NCI-H146 treated with DMSO at 0.1 percent for 48 hours (cell line): ENCODE data around the gene SLC25A1.
"Not testable (repeated sequence)": the region's sequence is repeated elsewhere in the genome, so short reads cannot be mapped to it uniquely, and the experiment has no call there.

ENCODE experiments used
- DNase-seq: peaks from one replicate; lab custom pipeline; 2025; ENCODE audit not compliant: unreplicated experiment; lab: John Stamatoyannopoulos, UW

Gene SLC25A1

GRCh38 chr22:19206287-19206686 lies 27.8 kb upstream of the SLC25A1 start:
- DNase-seq, result no peak

DNA sequence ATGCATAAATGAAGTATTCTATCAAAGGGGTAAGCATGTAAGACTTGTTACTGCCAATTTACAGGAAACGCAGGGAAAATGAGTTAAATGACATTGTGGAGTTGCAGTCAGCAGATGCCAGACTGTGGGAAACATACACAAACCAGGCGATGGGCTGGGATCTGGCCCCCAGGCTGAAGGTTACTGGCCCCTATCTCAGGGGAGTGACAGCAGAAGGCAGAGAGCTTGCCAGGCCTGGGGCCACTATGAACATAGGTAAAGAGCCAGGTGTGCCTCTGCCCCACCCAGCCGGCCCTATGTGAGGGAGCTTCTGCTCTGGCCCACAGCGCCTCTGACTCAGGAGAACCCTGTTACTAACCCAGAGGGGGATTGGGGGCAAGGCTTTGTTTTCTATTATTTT lies 26.1 kb upstream of the SLC25A1 start:
- DNase-seq, result no peak

- no peak for DNase-seq
Observed at GRCh38 chr22:19203834-19204233, 25.3 kb upstream of the SLC25A1 start.

- not testable (repeated sequence) for DNase-seq
Observed at GRCh38 chr22:19202799-19203186, 24.3 kb upstream of the SLC25A1 start.

DNA sequence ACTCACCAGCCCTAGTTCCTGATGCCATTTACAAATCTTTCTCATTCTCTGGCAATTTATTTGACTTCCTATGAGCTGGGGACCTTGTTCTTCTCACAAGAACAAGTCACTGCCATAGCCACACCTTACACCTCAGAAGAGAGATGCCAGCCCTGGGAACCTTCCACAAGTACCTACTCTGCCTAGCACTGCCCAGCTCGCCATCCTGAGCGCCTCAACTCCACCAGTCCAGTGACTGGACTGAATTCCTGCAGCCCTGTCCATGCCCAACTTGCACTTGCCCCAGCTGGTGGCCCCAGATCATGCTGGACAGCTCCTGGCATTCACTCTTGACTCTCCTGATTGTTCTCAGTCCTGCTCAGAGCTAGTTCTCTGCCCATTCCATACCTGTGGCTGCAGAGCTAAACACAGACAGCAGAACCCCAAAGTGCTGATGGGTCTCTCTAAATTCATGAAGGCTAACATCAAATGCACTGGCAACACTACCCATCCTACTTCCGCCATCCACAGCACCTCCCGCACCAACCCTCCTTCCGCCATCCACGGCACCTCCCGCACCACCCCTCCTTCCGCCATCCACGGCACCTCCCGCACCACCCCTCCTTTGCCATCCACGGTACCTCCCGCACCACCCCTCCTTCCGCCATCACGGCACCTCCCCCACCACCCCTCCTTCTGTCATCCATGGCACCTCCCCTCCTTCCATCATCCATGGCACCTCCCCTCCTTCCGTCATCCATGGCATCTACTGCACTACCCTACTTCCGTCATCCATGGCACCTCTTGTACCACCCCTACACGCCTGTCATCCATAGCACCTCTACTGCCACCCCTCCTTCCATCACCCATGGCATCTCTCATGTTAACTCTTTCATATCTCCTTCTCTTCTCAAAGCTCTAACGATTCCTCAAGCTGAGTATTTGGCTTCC lies 23.6 kb upstream of the SLC25A1 start:
- no peak for DNase-seq

- DNase-seq, result no peak
Observed at GRCh38 chr22:19201130-19201868, 22.8 kb upstream of the SLC25A1 start.

- DNase-seq, result no peak
Observed at GRCh38 chr22:19199479-19199878, 20.9 kb upstream of the SLC25A1 start.

GRCh38 chr22:19197997-19198865 lies 19.7 kb upstream of the SLC25A1 start:
- no peak for DNase-seq

DNA sequence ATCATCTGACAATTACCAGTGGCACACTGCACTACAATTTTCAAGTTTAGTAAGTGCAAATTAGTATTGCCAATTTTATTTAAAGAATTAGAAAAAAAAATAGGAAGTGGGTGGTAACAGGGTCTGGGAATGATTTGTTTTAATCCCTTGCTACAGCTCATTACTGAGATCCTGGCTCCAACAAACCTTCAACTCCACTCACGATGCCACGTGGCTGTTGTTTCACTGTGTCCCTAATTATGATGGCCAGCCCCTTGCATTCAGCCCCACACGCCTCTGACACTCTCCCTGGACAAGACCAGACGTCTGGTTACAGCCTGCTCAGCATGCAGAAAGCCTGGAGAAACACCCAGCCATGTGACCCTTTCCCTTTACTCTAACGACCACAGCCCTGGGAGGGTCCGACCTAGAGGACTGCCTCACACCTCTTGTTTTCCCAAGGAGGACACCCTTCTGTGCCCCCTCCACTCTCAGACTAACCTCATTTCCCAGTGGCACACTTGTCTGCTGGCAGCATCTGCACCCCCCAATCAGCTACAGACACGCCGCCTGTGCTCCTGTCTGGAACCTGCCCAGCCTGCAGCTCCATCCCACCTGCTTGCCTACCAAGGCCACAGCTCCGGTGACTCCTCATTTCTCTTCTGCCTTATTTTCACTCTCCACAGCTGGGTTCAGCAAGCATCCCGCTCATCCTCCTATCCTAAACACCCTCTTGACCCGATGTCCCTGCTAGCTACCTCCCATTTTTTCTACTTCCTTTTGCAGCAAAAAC lies 18.5 kb upstream of the SLC25A1 start:
- no peak for DNase-seq

GRCh38 chr22:19195796-19196731 lies 17.5 kb upstream of the SLC25A1 start:
- DNase-seq, result no peak

DNA sequence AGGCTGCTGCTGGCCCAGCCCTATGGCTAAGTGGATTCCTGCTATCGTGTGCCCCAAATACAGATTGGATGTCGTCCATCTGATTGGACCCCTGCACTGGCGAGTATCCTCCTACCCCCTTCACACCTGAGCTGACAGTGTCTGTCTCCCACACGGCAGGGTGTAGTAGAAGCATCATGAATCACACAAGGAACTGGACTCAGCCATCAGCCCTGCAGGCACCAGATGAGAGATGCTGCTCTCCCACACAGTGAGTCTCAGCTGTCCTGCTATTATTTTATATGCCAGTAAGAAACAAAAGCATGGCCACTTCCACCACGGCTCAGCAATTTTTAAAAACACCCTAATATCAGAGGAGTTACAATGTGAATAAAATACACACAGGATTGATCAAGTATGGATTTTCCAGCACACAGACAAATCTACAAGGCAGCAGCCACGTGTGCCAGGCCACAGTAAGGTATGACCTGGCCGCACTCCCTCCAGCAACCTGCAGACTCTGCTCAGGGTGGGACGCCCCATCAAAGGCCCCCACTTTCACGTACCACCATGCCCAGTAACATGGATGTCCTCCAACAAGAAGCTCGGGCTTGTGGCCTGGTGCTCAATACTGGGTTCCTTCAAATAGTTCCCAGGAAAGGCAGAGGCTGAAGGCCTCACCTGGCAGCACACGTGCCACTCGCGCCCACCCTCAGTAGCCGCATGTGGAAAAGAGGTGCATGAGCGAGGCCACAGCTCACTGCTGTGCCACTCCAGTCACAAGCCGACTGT lies 16.4 kb upstream of the SLC25A1 start:
- no peak for DNase-seq

GRCh38 chr22:19193879-19194278 lies 15.3 kb upstream of the SLC25A1 start:
- no peak for DNase-seq

GRCh38 chr22:19187716-19188563 lies 9.4 kb upstream of the SLC25A1 start:
- no peak for DNase-seq

DNA sequence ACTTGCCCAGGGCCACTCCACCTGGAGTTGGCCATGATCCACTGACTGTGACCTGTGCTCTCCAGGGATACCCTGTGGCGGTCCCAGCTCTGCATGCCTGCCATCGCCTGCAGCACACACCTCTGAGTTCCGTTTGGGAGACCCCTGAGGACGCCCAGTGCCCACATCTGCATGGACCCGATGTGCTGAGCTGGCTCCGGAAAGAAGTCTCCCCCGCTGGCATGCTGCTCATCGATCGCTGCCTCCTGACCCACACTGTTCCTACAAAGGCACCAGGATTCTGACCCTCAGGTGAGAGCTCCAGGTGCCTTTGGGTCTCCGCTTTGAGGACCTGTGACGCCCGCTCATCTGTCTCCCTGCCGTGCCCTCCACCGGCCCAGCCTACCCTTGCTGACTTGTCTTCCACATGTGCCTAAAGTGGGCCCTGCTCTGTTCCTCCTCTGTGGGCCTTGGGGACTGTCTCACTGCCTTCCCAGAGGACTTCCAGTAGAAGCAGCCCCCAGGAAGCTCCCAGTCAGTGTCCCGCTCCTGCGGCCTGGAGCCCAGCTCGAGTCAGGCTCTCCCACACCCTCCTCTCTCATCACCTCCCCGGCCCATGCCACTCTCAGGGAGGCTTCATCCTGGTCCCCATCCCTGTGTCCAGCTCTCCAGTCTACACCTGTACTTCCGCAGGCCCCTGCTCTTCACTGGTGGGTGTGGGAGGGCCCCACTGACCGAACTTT lies 5.9 kb upstream of the SLC25A1 start:
- no peak for DNase-seq

DNA sequence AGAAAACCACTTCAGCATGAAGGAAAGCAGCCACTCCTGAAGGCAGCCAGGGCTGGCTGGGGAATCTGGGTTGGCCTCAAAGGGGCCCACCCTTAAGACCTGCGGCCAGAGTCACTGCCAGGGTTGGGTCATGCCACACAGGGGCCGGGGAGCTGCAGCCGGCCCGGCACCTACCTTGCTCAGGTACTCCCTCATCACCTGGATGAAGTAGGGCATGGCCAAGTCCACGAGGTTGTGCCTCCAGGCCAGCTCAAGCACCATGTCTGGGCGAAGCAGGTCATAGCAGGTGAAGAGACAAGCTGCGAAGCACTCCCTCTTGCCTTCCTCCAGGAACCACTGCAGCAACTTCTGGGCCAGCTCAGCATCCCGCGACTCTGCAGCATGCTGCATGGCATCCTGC lies 4.7 kb upstream of the SLC25A1 start:
- DNase-seq, result no peak

DNA sequence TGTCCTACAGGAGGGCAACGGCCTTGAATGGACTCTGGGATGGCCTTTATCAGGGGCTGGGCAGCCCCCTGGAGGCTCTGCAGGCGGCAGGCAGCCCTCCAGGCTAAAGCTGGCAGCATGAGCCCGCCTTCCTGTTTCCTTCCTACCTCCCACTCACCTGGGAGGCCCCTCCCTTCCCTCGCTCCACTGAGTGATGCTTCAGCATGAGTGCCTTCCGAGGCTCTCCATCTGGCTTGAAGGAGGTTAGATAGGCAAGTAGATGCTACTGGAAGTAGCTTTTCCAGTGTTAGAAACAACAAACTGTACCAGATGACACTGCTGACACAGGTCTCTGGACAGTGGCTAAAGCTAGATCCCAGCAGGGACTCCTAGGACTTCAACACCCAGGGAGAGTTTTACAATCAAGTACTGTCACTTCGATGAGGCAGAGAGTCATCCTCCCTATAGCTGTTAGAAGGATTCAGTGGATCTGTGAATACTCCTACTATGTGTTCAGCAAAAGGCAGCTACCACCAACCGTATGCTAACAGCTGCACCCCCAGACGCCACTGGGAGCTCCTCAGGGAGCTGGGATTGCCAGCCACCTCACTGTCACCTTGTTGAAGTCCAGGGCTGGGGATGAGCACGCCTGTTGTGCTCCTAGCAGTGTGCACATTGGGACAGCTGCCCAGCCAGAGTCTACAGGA lies 4.1 kb upstream of the SLC25A1 start:
- DNase-seq, result no peak
